Bronchial epithelial cell (primary cell): ENCODE data around the gene TPST2. TPM values are rescaled to one million over a fixed set of nuclear protein-coding genes. Genes with fewer than 3 reads are reported as not detected.

ENCODE experiments used
- DNase-seq: peaks from one replicate; pipeline ENCODE4 v3.0.0-alpha.2; 2010; ENCODE audit warnings: low read depth
- FAIRE-seq: peaks from 2 replicates; lab custom pipeline; 2011; peaks lifted over from hg19 to GRCh38; lab: Jason Lieb, UNC
- H3K27me3 ChIP-seq: 2 replicates; pipeline ENCODE4 v1.5.1; 2011; ENCODE audit warnings: low read length; ENCODE audit not compliant: control insufficient read depth, insufficient read depth
- H3K36me3 ChIP-seq: 2 replicates; pipeline ENCODE4 v1.5.1; 2011; ENCODE audit warnings: low read length; ENCODE audit not compliant: control insufficient read depth, insufficient read depth
- H3K4me3 ChIP-seq: 2 replicates; pipeline ENCODE4 v1.5.1; 2011; ENCODE audit warnings: mild to moderate bottlenecking, low read depth, low read length, control low read depth
- total RNA-seq: library from RNA; depleted of rRNA; stranded (reverse); fragments of >200 nt; gene quantifications from 2 replicates; pipeline ENCODE4 v1.2.1, GENCODE V29; 2014
- TF ChIP-seq, protein P1 (sequence below): IDR thresholded peaks from 2 replicates; pipeline ENCODE4 v1.5.1; 2011; ENCODE audit warnings: mild to moderate bottlenecking, moderate library complexity, low read length, control low read depth, inconsistent platforms; ENCODE audit not compliant: insufficient read depth, severe bottlenecking

TPST2 gene
- total RNA-seq, 1 donor from 2014 or later = 18.4 TPM

GRCh38 chr22:26548984-26549383 lies 40.9 kb downstream of the TPST2 start:
- TF ChIP-seq, protein P1, sequence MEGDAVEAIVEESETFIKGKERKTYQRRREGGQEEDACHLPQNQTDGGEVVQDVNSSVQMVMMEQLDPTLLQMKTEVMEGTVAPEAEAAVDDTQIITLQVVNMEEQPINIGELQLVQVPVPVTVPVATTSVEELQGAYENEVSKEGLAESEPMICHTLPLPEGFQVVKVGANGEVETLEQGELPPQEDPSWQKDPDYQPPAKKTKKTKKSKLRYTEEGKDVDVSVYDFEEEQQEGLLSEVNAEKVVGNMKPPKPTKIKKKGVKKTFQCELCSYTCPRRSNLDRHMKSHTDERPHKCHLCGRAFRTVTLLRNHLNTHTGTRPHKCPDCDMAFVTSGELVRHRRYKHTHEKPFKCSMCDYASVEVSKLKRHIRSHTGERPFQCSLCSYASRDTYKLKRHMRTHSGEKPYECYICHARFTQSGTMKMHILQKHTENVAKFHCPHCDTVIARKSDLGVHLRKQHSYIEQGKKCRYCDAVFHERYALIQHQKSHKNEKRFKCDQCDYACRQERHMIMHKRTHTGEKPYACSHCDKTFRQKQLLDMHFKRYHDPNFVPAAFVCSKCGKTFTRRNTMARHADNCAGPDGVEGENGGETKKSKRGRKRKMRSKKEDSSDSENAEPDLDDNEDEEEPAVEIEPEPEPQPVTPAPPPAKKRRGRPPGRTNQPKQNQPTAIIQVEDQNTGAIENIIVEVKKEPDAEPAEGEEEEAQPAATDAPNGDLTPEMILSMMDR = no peak
- Histone ChIP-seq H3K36me3 (peaks cover 3% of the 10 kb centered on the region), H3K4me3 (no peak overlapping the region)

GRCh38 chr22:26548303-26548702 lies 41.6 kb downstream of the TPST2 start:
- H3K36me3 ChIP-seq = peaks cover 3% of the 10 kb centered on the region
- TF ChIP-seq, protein P1 = no peak
- FAIRE-seq = no peak

More at GRCh38 chr22:26548984-26549383, 40.9 kb downstream of the TPST2 start:
- FAIRE-seq = peak; percentile 64
- peak; percentile 92 for DNase-seq
- H3K27me3 ChIP-seq = no peaks in the 10 kb centered on the region

GRCh38 chr22:26547837-26548236 lies 42.1 kb downstream of the TPST2 start:
- DNase-seq (no peak), FAIRE-seq (no peak)
- Histone ChIP-seq H3K4me3 (no peak overlapping the region), H3K36me3 (peaks cover 3% of the 10 kb centered on the region), H3K27me3 (no peaks in the 10 kb centered on the region)
- TF ChIP-seq, protein P1 = no peak

More at GRCh38 chr22:26548303-26548702, 41.6 kb downstream of the TPST2 start:
- no peaks in the 10 kb centered on the region for H3K27me3 ChIP-seq
- H3K4me3 ChIP-seq = no peak overlapping the region
- DNase-seq = no peak

DNA sequence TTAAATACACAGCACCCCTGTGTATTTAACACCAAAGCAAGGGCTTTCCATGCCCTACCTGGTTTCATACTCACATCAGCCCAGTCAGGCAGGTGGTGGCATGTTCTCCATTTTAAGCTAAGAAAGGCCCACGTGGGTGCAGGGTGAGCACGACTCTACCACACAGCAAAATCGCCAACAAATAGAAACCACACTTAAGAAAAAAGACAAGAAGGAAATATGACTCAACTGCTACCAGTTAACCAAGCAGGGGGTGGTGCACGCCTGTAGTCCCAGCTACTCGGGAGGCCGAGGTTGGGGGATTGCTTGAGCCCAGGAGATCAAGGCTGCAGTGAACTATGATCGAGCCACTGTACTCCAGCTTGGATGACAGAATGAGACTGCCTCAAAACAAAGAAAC lies 42.5 kb downstream of the TPST2 start:
- Histone ChIP-seq H3K4me3 (no peak overlapping the region), H3K27me3 (no peaks in the 10 kb centered on the region), H3K36me3 (peaks cover 2% of the 10 kb centered on the region)
- TF ChIP-seq, protein P1 = no peak
- DNase-seq (peak; percentile 74), FAIRE-seq (no peak)

DNA sequence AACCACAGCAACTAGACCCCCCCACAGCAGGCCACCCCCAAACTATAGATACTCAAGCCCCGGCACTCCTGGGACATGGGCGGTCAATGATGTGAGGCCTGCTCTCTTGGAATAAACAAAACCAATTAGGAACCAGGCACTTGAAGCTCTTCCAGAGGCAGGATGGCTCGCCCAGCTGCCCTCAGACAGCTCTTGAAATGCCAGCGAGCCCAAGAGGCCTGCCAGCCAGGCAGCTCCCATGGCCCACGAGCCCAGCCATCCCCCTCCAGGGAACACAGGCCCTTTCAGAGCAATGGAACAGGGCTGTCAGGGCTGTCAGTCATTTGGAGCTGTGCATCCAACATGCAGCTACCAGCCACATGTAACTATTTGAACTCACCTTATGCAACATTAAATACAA lies 43.6 kb downstream of the TPST2 start:
- H3K36me3 ChIP-seq = peaks cover 1% of the 10 kb centered on the region
- H3K27me3 ChIP-seq = no peaks in the 10 kb centered on the region
- TF ChIP-seq, protein P1 = no peak
- DNase-seq (no peak), FAIRE-seq (no peak)
- H3K4me3 ChIP-seq = no peak overlapping the region

- Histone ChIP-seq H3K27me3 (no peaks in the 10 kb centered on the region), H3K36me3 (peaks cover 1% of the 10 kb centered on the region), H3K4me3 (no peak overlapping the region)
- DNase-seq (no peak), FAIRE-seq (no peak)
- TF ChIP-seq, protein P1 = no peak
Measured at GRCh38 chr22:26545827-26546226, 44.1 kb downstream of the TPST2 start.
